OCI-LY1 (cell line): ENCODE results near the gene KIAA1755.
A peak's percentile ranks its signal among the peaks of the same experiment; 100 is the strongest.

Source experiments
- H2AFZ ChIP-seq: fragments of 200-600 bp; sonication (generic), shearing (Covaris generic); 2 replicates; pipeline ENCODE4 v1.6.0; 2014; ENCODE audit warnings: antibody characterized with exemption, mild to moderate bottlenecking, low read length
- H3F3A ChIP-seq: fragments of 200-600 bp; sonication (generic), shearing (Covaris generic); 2 replicates; pipeline ENCODE4 v1.6.0; 2014; ENCODE audit warnings: mild to moderate bottlenecking, antibody characterized with exemption, low read length, moderate library complexity; ENCODE audit not compliant: insufficient read depth
- H3K27ac ChIP-seq: fragments of 200-600 bp; sonication (generic); 2 replicates; pipeline ENCODE4 v1.5.1; 2014; ENCODE audit warnings: low read length, mixed run types, mild to moderate bottlenecking, low read depth; ENCODE audit not compliant: poor library complexity, severe bottlenecking
- H3K27me3 ChIP-seq: fragments of 200-600 bp; sonication (generic); 2 replicates; pipeline ENCODE4 v1.6.0; 2014; ENCODE audit warnings: antibody characterized with exemption, mild to moderate bottlenecking, low read length, moderate library complexity; ENCODE audit not compliant: insufficient read depth
- H3K36me3 ChIP-seq: fragments of 200-600 bp; sonication (generic); 2 replicates; pipeline ENCODE4 v1.6.1; 2014; ENCODE audit warnings: mild to moderate bottlenecking, antibody characterized with exemption, low read length, moderate library complexity, mixed read lengths; ENCODE audit not compliant: insufficient read depth
- H3K4me1 ChIP-seq: fragments of 200-600 bp; sonication (generic); 2 replicates; pipeline ENCODE4 v1.5.1; 2014; ENCODE audit warnings: mild to moderate bottlenecking, low read length, moderate library complexity; ENCODE audit not compliant: insufficient read depth, severe bottlenecking
- H3K4me2 ChIP-seq: fragments of 200-600 bp; sonication (generic), shearing (Covaris generic); 2 replicates; pipeline ENCODE4 v1.6.1; 2014; ENCODE audit warnings: low read length
- H3K4me3 ChIP-seq: fragments of 200-600 bp; sonication (generic); 2 replicates; pipeline ENCODE4 v1.5.1; 2014; ENCODE audit warnings: low read length, low read depth, mild to moderate bottlenecking, mixed read lengths; ENCODE audit not compliant: poor library complexity, severe bottlenecking
- H3K79me2 ChIP-seq: fragments of 200-600 bp; shearing (Covaris generic); 2 replicates; pipeline ENCODE4 v1.6.1; 2016; ENCODE audit warnings: mixed run types, low read length, mixed read lengths; ENCODE audit not compliant: insufficient read depth
- H3K9ac ChIP-seq: fragments of 200-600 bp; sonication (generic), shearing (Covaris generic); 2 replicates; pipeline ENCODE4 v1.6.1; 2014; ENCODE audit warnings: mild to moderate bottlenecking, low read length, mixed read lengths
- H3K9me2 ChIP-seq: fragments of 200-600 bp; sonication (generic), shearing (Covaris generic); 2 replicates; pipeline ENCODE4 v1.6.1; 2014; ENCODE audit warnings: low read depth, mild to moderate bottlenecking, low read length, mixed read lengths
- H3K9me3 ChIP-seq: fragments of 200-600 bp; shearing (Covaris generic); 2 replicates; pipeline ENCODE4 v1.6.1; 2014; ENCODE audit warnings: low read length, mixed read lengths
- H4K20me1 ChIP-seq: fragments of 200-600 bp; sonication (generic), shearing (Covaris generic); 2 replicates; pipeline ENCODE4 v1.6.0; 2016; ENCODE audit warnings: mild to moderate bottlenecking, low read length; ENCODE audit not compliant: insufficient read depth
- EZH2 ChIP-seq: fragments of 200-600 bp; sonication (generic), shearing (Covaris generic); IDR thresholded peaks from 2 replicates; pipeline ENCODE4 v1.8.0; 2017; ENCODE audit warnings: borderline replicate concordance, mixed run types, mild to moderate bottlenecking, antibody characterized with exemption, low read length, moderate library complexity, mixed read lengths
- TF ChIP-seq, protein P1 (sequence below): fragments of 200-600 bp; sonication (generic), shearing (Covaris generic); IDR thresholded peaks from 2 replicates; pipeline ENCODE4 v1.5.1; 2017; ENCODE audit warnings: mild to moderate bottlenecking, antibody characterized with exemption, low read length, moderate library complexity, mixed read lengths

The KIAA1755 gene

DNA sequence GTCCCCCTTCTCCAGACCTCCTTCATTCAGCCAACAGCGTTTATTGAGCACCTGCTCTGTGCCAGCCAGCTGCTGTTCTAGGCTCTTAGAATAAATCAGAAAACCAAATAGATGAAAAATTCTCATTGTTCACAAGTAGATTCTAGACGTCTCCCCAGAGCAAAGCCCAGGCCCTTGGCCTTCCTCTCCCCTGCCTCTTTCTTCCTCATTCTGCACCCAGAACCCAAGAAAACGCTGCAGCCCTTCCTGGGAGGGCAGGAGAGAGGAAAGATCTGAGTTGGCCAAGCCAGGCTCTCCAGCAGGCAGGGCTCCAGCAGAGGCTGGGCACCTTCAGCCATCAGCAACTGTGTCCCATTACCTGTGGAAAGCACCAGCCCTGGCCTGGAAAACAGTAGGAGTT, 31.4 kb upstream of the KIAA1755 start:
- Histone ChIP-seq H3K9me3 (no peaks in the 10 kb centered on the region), H3K9ac (no peak overlapping the region), H3K9me2 (no peaks in the 10 kb centered on the region), H3K79me2 (no peaks in the 10 kb centered on the region), H2AFZ (no peak overlapping the region), H3K27me3 (no peaks in the 10 kb centered on the region), H3K4me3 (no peak overlapping the region), H3K36me3 (no peaks in the 10 kb centered on the region), H4K20me1 (no peaks in the 10 kb centered on the region), H3K4me1 (no peaks in the 10 kb centered on the region), H3K4me2 (no peak overlapping the region), H3K27ac (no peak overlapping the region), H3F3A (no peaks in the 10 kb centered on the region)
- TF ChIP-seq EZH2: no peak
- TF ChIP-seq, protein P1, sequence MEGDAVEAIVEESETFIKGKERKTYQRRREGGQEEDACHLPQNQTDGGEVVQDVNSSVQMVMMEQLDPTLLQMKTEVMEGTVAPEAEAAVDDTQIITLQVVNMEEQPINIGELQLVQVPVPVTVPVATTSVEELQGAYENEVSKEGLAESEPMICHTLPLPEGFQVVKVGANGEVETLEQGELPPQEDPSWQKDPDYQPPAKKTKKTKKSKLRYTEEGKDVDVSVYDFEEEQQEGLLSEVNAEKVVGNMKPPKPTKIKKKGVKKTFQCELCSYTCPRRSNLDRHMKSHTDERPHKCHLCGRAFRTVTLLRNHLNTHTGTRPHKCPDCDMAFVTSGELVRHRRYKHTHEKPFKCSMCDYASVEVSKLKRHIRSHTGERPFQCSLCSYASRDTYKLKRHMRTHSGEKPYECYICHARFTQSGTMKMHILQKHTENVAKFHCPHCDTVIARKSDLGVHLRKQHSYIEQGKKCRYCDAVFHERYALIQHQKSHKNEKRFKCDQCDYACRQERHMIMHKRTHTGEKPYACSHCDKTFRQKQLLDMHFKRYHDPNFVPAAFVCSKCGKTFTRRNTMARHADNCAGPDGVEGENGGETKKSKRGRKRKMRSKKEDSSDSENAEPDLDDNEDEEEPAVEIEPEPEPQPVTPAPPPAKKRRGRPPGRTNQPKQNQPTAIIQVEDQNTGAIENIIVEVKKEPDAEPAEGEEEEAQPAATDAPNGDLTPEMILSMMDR: no peak

DNA sequence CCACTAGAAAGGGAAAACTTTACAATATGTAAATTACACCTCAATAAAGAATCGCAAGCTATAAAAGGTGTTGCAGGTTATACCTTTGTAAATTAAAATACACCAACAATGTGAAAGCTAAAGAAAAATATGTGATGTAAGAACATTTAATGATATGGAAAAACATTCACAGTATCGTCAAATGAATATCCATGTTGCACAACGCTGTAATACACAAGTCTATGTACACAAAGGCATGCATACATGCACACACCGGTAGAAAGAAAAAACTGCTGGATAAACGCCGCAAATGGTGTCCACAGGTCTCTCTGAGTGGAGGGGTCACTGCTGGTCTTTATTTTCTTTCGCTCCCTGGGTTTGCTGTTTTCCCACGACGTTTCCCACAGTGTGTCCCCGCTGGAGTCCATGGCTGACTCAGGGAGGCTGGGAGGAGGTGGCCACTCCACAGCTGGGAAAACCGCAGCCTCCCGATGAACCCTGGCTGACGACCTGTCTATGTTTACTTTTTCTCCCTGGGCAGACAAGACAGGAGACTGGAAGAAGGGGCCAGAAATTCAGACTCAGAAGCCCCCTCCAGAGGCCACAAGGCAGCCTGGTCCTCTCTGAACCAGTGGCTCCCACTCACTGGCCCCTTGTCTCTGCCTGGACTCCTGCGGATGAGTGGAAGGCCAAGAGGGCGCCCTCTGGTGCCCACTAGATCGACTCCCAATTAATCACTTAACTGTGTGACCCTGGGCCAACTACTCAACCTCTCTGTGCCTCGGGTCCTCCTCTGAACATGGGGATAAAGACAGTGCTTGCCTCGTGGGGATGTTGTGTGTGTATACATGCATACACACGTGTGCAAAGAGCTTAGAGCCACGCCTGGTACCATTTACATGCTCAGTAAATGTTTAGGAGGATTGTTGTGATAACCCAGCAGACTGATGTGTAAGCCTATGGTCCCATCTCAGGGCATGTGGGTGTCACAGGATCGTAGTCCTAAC, 30.6 kb upstream of the KIAA1755 start:
- Histone ChIP-seq H3K36me3 (no peaks in the 10 kb centered on the region), H3K9me3 (no peaks in the 10 kb centered on the region), H3K27me3 (no peaks in the 10 kb centered on the region), H3F3A (no peaks in the 10 kb centered on the region), H3K27ac (no peak overlapping the region), H4K20me1 (no peaks in the 10 kb centered on the region), H3K9me2 (no peaks in the 10 kb centered on the region), H3K4me2 (no peak overlapping the region), H2AFZ (no peak overlapping the region), H3K9ac (no peak overlapping the region), H3K4me3 (no peak overlapping the region), H3K79me2 (no peaks in the 10 kb centered on the region), H3K4me1 (no peaks in the 10 kb centered on the region)
- TF ChIP-seq EZH2: no peak
- TF ChIP-seq, protein P1: peak; percentile 36; the same call in 1 of the 2 replicates

DNA sequence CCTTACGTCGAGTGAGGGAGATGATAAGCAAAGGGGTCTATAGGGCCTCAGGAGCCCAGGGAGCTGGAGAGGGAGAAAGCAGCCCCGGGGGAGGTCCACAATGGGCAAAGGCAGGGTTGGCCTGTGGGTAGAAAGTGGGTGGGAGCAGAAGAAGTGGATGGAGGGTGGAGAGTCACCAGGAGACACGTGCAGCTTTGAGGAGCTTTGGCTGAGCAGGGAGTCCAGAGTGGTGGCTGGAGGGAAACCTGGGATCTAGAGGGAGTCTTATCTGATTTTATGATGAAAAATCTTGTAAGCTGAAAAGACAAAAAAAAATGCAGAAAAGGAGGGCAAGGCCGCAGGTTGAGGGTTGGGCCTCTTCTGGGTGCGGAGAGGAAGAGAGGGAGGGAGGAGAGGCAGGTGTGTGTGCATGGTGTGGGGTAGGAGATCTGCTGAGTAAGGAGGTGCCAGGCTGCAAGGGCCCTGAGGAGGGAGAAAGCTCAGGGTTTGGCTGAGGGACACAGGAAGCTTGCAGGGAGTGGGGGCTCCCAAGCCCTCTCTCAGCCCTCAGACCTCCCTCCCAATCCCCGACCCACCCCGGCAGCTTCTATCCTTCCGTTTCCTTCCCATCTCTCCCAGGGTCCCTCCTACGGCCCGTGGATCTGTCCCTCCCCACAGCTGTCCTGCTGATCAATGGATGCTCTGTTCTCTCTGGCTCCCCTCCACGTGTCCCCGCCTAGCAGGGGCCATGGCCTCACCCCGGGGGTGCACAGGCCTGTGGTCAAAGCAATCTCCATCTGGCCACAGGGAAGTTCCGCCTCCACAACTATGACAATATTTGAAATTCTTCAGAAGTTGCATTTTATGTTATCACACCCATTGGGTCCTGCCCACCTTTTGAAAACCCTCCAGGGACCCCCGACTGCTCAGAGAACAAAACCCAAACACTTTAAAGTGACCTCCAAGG, 26.3 kb upstream of the KIAA1755 start:
- Histone ChIP-seq H3K27ac (no peak overlapping the region), H3K9ac (no peak overlapping the region)
- TF ChIP-seq, protein P1: no peak
- no peak for TF ChIP-seq EZH2

More for the DNA sequence above, 26.3 kb upstream of the KIAA1755 start:
- Histone ChIP-seq H3K79me2 (no peaks in the 10 kb centered on the region), H3K4me1 (no peaks in the 10 kb centered on the region), H3K9me2 (no peaks in the 10 kb centered on the region), H4K20me1 (no peaks in the 10 kb centered on the region), H3K4me2 (no peak overlapping the region), H3K4me3 (no peak overlapping the region), H3K27me3 (no peaks in the 10 kb centered on the region), H3F3A (no peaks in the 10 kb centered on the region), H2AFZ (no peak overlapping the region), H3K36me3 (no peaks in the 10 kb centered on the region), H3K9me3 (no peaks in the 10 kb centered on the region)
